ENCODE results near the gene OR52B2.
"Not testable (repeated sequence)": the region's sequence is repeated elsewhere in the genome, so short reads cannot be mapped to it uniquely, and the experiment has no call there.

Gene OR52B2

GRCh38 chr11:6151117-6151516 lies 19.0 kb downstream of the OR52B2 start:
- no peak for DNase-seq

- DNase-seq: not testable (repeated sequence)
Measured at GRCh38 chr11:6143737-6144136, 26.4 kb downstream of the OR52B2 start.

- no peak for DNase-seq
Measured at GRCh38 chr11:6142936-6143335, 27.2 kb downstream of the OR52B2 start.

GRCh38 chr11:6135936-6136335 lies 34.2 kb downstream of the OR52B2 start:
- DNase-seq: not testable (repeated sequence)

- DNase-seq: no peak
Measured at GRCh38 chr11:6132431-6132830, 37.7 kb downstream of the OR52B2 start.

- DNase-seq: no peak
Measured at GRCh38 chr11:6129635-6130034, 40.5 kb downstream of the OR52B2 start.

- DNase-seq: no peak
Measured at GRCh38 chr11:6129011-6129410, 41.1 kb downstream of the OR52B2 start.

GRCh38 chr11:6127881-6128280 lies 42.2 kb downstream of the OR52B2 start:
- DNase-seq: no peak

GRCh38 chr11:6124245-6124644 lies 45.9 kb downstream of the OR52B2 start:
- no peak for DNase-seq
